Neural cell (in vitro differentiated cells): ENCODE data around the gene RRP15. TPM values are rescaled to one million over a fixed set of nuclear protein-coding genes. Genes with fewer than 3 reads are reported as not detected.

Experiments
- H2AFZ ChIP-seq: fragments of 200-600, 300-800 bp; sonication (generic), shearing (Covaris generic); 2 replicates; pipeline ENCODE4 v1.6.0; 2014; ENCODE audit warnings: low read depth, mild to moderate bottlenecking, antibody characterized with exemption, low read length, moderate library complexity
- H3F3A ChIP-seq: fragments of 200-600 bp; shearing (Covaris generic); 2 replicates; pipeline ENCODE4 v1.6.1; 2016; ENCODE audit warnings: mild to moderate bottlenecking, moderate library complexity, mixed read lengths, antibody characterized with exemption, low read length; ENCODE audit not compliant: insufficient read depth, poor library complexity, severe bottlenecking
- H3K27ac ChIP-seq: fragments of 200-600, 300-800 bp; sonication (generic), shearing (Covaris generic); 2 replicates; pipeline ENCODE4 v1.5.1; 2014; ENCODE audit warnings: mild to moderate bottlenecking, low read length, moderate library complexity
- H3K27me3 ChIP-seq: fragments of 300-800, 200-600 bp; sonication (generic), shearing (Covaris generic); 2 replicates; pipeline ENCODE4 v1.6.0; 2014; ENCODE audit warnings: mild to moderate bottlenecking, low read depth, low read length, moderate library complexity; ENCODE audit not compliant: insufficient read depth
- H3K36me3 ChIP-seq: fragments of 300-800, 200-600 bp; sonication (generic), shearing (Covaris generic); 2 replicates; pipeline ENCODE4 v1.5.1; 2014; ENCODE audit warnings: mild to moderate bottlenecking, antibody characterized with exemption, low read length, moderate library complexity; ENCODE audit not compliant: insufficient read depth
- H3K4me2 ChIP-seq: fragments of 300-800, 200-600 bp; sonication (generic), shearing (Covaris generic); 2 replicates; pipeline ENCODE4 v1.6.0; 2014; ENCODE audit warnings: mild to moderate bottlenecking, low read length
- H3K4me3 ChIP-seq: fragments of 300-800, 200-600 bp; sonication (generic), shearing (Covaris generic); 2 replicates; pipeline ENCODE4 v1.5.1; 2014; ENCODE audit warnings: mild to moderate bottlenecking, low read length, moderate library complexity
- H3K79me2 ChIP-seq: fragments of 200-600 bp; shearing (Covaris generic); replicated peaks from 2 replicates; pipeline ENCODE4 v1.6.0; 2014; ENCODE audit warnings: mild to moderate bottlenecking, low read length, moderate library complexity; ENCODE audit not compliant: insufficient read depth
- H3K9ac ChIP-seq: fragments of 300-800, 200-600 bp; sonication (generic), shearing (Covaris generic); 2 replicates; pipeline ENCODE4 v1.6.1; 2016; ENCODE audit warnings: mild to moderate bottlenecking, low read length, mixed read lengths
- H3K9me2 ChIP-seq: fragments of 200-600 bp; shearing (Covaris generic); 2 replicates; pipeline ENCODE4 v1.6.1; 2016; ENCODE audit warnings: mild to moderate bottlenecking, low read length, mixed read lengths; ENCODE audit not compliant: insufficient read depth
- H3K9me3 ChIP-seq: fragments of 200-600, 300-800 bp; sonication (generic), shearing (Covaris generic); 2 replicates; pipeline ENCODE4 v1.6.1; 2016; ENCODE audit warnings: mild to moderate bottlenecking, mixed run types, low read length, moderate library complexity, mixed read lengths
- H4K20me1 ChIP-seq: fragments of 200-600 bp; shearing (Covaris generic); 2 replicates; pipeline ENCODE4 v1.6.1; 2016; ENCODE audit warnings: mild to moderate bottlenecking, mixed run types; ENCODE audit not compliant: insufficient read depth
- CTCF ChIP-seq: fragments of 450-650 bp; IDR thresholded peaks from 2 replicates; pipeline ENCODE4 v1.5.1; 2014; ENCODE audit warnings: antibody characterized with exemption, mild to moderate bottlenecking, moderate library complexity; ENCODE audit not compliant: poor library complexity, severe bottlenecking
- EP300 ChIP-seq: fragments of 450-650 bp; conservative IDR thresholded peaks from 2 replicates; pipeline ENCODE4 v1.6.1; 2014; ENCODE audit warnings: antibody characterized with exemption, mild to moderate bottlenecking, moderate library complexity; ENCODE audit not compliant: poor library complexity, severe bottlenecking
- EZH2 ChIP-seq: fragments of 200-600, 300-800 bp; shearing (Covaris generic), sonication (generic); IDR thresholded peaks from 2 replicates; pipeline ENCODE4 v1.6.1; 2014; ENCODE audit warnings: antibody characterized with exemption, low read length, borderline replicate concordance, mild to moderate bottlenecking; ENCODE audit not compliant: insufficient read depth, poor library complexity, severe bottlenecking
- MXI1 ChIP-seq: fragments of 450-650 bp; conservative IDR thresholded peaks from 2 replicates; pipeline ENCODE4 v1.6.1; 2014; ENCODE audit warnings: antibody characterized with exemption, mild to moderate bottlenecking; ENCODE audit not compliant: poor library complexity, severe bottlenecking
- POLR2AphosphoS5 ChIP-seq: IDR thresholded peaks from 2 replicates; pipeline ENCODE4 v1.6.1; 2012
- RAD21 ChIP-seq: fragments of 450-650 bp; conservative IDR thresholded peaks from 2 replicates; pipeline ENCODE4 v1.6.1; 2014; ENCODE audit warnings: antibody characterized with exemption, mild to moderate bottlenecking, moderate library complexity
- SMC3 ChIP-seq: fragments of 450-650 bp; conservative IDR thresholded peaks from 2 replicates; pipeline ENCODE4 v1.6.1; 2014; ENCODE audit warnings: antibody characterized with exemption, mild to moderate bottlenecking, moderate library complexity; ENCODE audit not compliant: poor library complexity
- TAF1 ChIP-seq: IDR thresholded peaks from 2 replicates; pipeline ENCODE4 v1.6.1; 2012; ENCODE audit warnings: low read depth
- polyA plus RNA-seq: library from polyadenylated mRNA; depleted of rRNA; stranded (reverse); fragments of >200 nt; gene quantifications from 2 replicates; pipeline ENCODE4 v1.2.3, GENCODE V29; 2014
- TF ChIP-seq, protein P1 (sequence below): IDR thresholded peaks from 2 replicates; pipeline ENCODE4 v1.6.1; 2012; ENCODE audit warnings: borderline replicate concordance

Gene RRP15
- polyA plus RNA-seq, 1 donor from 2014 or later, result 5.4 TPM

GRCh38 chr1:218272366-218272765, 12.7 kb upstream of the RRP15 start:
- no peaks in the 10 kb centered on the region for H3K36me3 ChIP-seq
- no peak overlapping the region for H3K4me2 ChIP-seq
- no peak overlapping the region for H3K9ac ChIP-seq
- H2AFZ ChIP-seq, result no peak overlapping the region
- H3K27me3 ChIP-seq, result no peaks in the 10 kb centered on the region
- H3K4me3 ChIP-seq, result no peak overlapping the region
- no peaks in the 10 kb centered on the region for H3K9me3 ChIP-seq
- no peaks in the 10 kb centered on the region for H3K9me2 ChIP-seq
- H3F3A ChIP-seq, result no peaks in the 10 kb centered on the region
- no peak for TF ChIP-seq RAD21
- TF ChIP-seq SMC3, result no peak
- TF ChIP-seq EP300, result no peak
- no peak for TF ChIP-seq TAF1
- TF ChIP-seq EZH2, result no peak
- TF ChIP-seq MXI1, result no peak
- no peak for TF ChIP-seq POLR2AphosphoS5
- TF ChIP-seq, protein P1, sequence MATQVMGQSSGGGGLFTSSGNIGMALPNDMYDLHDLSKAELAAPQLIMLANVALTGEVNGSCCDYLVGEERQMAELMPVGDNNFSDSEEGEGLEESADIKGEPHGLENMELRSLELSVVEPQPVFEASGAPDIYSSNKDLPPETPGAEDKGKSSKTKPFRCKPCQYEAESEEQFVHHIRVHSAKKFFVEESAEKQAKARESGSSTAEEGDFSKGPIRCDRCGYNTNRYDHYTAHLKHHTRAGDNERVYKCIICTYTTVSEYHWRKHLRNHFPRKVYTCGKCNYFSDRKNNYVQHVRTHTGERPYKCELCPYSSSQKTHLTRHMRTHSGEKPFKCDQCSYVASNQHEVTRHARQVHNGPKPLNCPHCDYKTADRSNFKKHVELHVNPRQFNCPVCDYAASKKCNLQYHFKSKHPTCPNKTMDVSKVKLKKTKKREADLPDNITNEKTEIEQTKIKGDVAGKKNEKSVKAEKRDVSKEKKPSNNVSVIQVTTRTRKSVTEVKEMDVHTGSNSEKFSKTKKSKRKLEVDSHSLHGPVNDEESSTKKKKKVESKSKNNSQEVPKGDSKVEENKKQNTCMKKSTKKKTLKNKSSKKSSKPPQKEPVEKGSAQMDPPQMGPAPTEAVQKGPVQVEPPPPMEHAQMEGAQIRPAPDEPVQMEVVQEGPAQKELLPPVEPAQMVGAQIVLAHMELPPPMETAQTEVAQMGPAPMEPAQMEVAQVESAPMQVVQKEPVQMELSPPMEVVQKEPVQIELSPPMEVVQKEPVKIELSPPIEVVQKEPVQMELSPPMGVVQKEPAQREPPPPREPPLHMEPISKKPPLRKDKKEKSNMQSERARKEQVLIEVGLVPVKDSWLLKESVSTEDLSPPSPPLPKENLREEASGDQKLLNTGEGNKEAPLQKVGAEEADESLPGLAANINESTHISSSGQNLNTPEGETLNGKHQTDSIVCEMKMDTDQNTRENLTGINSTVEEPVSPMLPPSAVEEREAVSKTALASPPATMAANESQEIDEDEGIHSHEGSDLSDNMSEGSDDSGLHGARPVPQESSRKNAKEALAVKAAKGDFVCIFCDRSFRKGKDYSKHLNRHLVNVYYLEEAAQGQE, result no peak
- no peak for TF ChIP-seq CTCF
- H3K79me2 ChIP-seq, result no peaks in the 10 kb centered on the region
- no peaks in the 10 kb centered on the region for H4K20me1 ChIP-seq
- no peak overlapping the region for H3K27ac ChIP-seq

GRCh38 chr1:218273762-218274479, 11.2 kb upstream of the RRP15 start:
- H3K79me2 ChIP-seq, result no peaks in the 10 kb centered on the region
- no peak overlapping the region for H3K4me3 ChIP-seq
- H3F3A ChIP-seq, result no peaks in the 10 kb centered on the region
- no peak overlapping the region for H2AFZ ChIP-seq
- H3K27ac ChIP-seq, result no peak overlapping the region
- no peak overlapping the region for H3K9ac ChIP-seq
- no peaks in the 10 kb centered on the region for H3K9me2 ChIP-seq
- no peaks in the 10 kb centered on the region for H3K9me3 ChIP-seq
- H3K27me3 ChIP-seq, result no peaks in the 10 kb centered on the region
- TF ChIP-seq POLR2AphosphoS5 (no peak), RAD21 (no peak), EP300 (no peak), CTCF (no peak)
- no peaks in the 10 kb centered on the region for H4K20me1 ChIP-seq
- H3K36me3 ChIP-seq, result no peaks in the 10 kb centered on the region
- H3K4me2 ChIP-seq, result no peak overlapping the region
